Measurements from ENCODE around the gene CDK5R2.

DNA sequence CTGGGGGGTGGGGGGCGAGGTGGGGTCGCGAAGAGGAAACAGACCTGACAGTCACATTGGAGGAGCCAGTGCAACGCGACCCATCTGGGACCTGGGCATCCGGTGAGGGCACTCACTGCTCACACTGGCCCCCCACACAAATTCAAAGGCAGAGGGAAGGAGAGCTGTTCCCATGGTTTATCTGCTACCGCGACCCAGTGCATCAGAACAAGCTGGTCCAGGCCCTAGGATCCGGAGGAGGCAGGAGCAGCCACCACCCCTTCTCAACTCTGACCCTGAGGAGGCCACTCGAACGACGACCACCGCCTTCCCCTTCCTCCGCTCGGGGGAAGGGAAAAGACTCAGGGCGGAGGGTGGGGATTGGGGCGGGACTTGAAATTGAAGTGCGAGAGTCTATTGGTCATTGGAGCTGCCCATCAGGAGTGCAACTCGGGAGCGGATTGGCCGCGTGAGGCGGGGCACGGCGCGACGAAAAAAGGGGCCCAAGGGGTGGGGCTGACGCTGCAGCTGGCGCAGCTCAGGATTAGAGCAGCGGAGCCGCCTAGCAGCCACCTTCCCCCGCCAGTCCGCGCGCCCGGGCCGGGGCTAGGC lies at the start of gene CDK5R2:
- TF ChIP-seq, protein P1, sequence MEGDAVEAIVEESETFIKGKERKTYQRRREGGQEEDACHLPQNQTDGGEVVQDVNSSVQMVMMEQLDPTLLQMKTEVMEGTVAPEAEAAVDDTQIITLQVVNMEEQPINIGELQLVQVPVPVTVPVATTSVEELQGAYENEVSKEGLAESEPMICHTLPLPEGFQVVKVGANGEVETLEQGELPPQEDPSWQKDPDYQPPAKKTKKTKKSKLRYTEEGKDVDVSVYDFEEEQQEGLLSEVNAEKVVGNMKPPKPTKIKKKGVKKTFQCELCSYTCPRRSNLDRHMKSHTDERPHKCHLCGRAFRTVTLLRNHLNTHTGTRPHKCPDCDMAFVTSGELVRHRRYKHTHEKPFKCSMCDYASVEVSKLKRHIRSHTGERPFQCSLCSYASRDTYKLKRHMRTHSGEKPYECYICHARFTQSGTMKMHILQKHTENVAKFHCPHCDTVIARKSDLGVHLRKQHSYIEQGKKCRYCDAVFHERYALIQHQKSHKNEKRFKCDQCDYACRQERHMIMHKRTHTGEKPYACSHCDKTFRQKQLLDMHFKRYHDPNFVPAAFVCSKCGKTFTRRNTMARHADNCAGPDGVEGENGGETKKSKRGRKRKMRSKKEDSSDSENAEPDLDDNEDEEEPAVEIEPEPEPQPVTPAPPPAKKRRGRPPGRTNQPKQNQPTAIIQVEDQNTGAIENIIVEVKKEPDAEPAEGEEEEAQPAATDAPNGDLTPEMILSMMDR (IDR thresholded peaks at IDR 0.05): no peak
- no peak for TF ChIP-seq POLR2A (IDR thresholded peaks at IDR 0.05)

Measured in upper lobe of left lung (tissue), 4 donors.